Spleen (tissue), 11 donors: Measurements from ENCODE around the gene TTC7B. TPM values are rescaled to one million over a fixed set of nuclear protein-coding genes. Genes with fewer than 3 reads are reported as not detected.

ENCODE experiments used
- DNase-seq: peaks from one replicate; pipeline ENCODE4 v3.0.0-alpha.2; 2020
- H3K27ac ChIP-seq, 8 donors: fragments of 200-600 bp; sonication (generic) in 7 of 8; 1 replicate in 4 of 8; 2 replicates in 4 of 8; pipeline versions ENCODE4 v1.5.0 to v1.8.0; 2016 to 2021; ENCODE audit warnings: inconsistent platforms in 4 of 8, mild to moderate bottlenecking in 4 of 8, moderate library complexity in 1 of 8
- H3K27me3 ChIP-seq, 7 donors: fragments of 200-600 bp; sonication (generic) in 6 of 7; replicated peaks in 1 of 7; 1 replicate in 4 of 7; 2 replicates in 3 of 7; pipeline versions ENCODE4 v1.5.0 to v1.8.0; 2016 to 2021; ENCODE audit warnings: inconsistent platforms in 3 of 7, mild to moderate bottlenecking in 1 of 7
- H3K36me3 ChIP-seq, 6 donors: fragments of 200-600 bp; sonication (generic) in 5 of 6; 1 replicate in 4 of 6; 2 replicates in 2 of 6; pipeline versions ENCODE4 v1.5.0 to v1.8.0; 2016 to 2021; ENCODE audit warnings: inconsistent platforms in 2 of 6
- H3K4me1 ChIP-seq, 6 donors: fragments of 200-600 bp; sonication (generic) in 5 of 6; 1 replicate in 3 of 6; 2 replicates in 3 of 6; pipeline versions ENCODE4 v1.5.0 to v1.8.0; 2016 to 2021; ENCODE audit warnings: inconsistent platforms in 3 of 6
- H3K4me3 ChIP-seq, 8 donors: fragments of 200-600 bp; sonication (generic) in 7 of 8; 1 replicate in 4 of 8; 2 replicates in 4 of 8; pipeline versions ENCODE4 v1.5.0 to v1.8.0; 2016 to 2021; ENCODE audit warnings: inconsistent platforms in 4 of 8, mild to moderate bottlenecking in 4 of 8, moderate library complexity in 2 of 8
- H3K9me3 ChIP-seq, 8 donors: fragments of 200-600 bp; sonication (generic) in 7 of 8; 1 replicate in 4 of 8; 2 replicates in 4 of 8; pipeline versions ENCODE4 v1.5.0 to v1.8.0; 2016 to 2021; ENCODE audit warnings: inconsistent platforms in 4 of 8
- POLR2A ChIP-seq, 3 donors: fragments of 450-650 bp; IDR thresholded peaks; one replicate each; pipeline ENCODE4 v1.5.1; 2017; ENCODE audit warnings: antibody characterized with exemption in 3 of 3, mild to moderate bottlenecking in 1 of 3
- POLR2AphosphoS5 ChIP-seq, 3 donors: sonication (generic); formaldehyde crosslinking; IDR thresholded peaks; one replicate each; pipeline ENCODE4 v1.5.1; 2017; ENCODE audit warnings: antibody characterized with exemption in 3 of 3
- WGBS, 5 donors: extraction: QIAGEN DNeasy Blood & Tissue Kit in 3 of 5; methylation state at CpG; one replicate each; pipeline versions ENCODE4 v1.1.5 to v1.1.7; 2013 to 2018; 5-methylcytosine and 5-hydroxymethylcytosine counted together
- intact Hi-C: fragments of 100-400 bp; cut with DNase I; formaldehyde crosslinking; loops from one replicate; pipeline ENCODE4 v1.15.0; 2023; ENCODE audit warnings: low total_unique reads
- polyA plus RNA-seq, 3 donors: library from polyadenylated mRNA; stranded (reverse); fragments of 200-250 nt; gene quantifications; one replicate each; pipeline ENCODE4 v1.2.1, GENCODE V29; 2013
- total RNA-seq, 7 donors: library from RNA; depleted of rRNA in 3 of 7; stranded (reverse); fragments of >200 nt in 3 of 7; fragmentation: NEBNext Ultra II Directional in 4 of 7; extraction: Animal tissue kit (Norgen Biotek cat#: 25700) in 4 of 7; gene quantifications; one replicate each; pipeline versions ENCODE4 v1.1.0 to v1.2.1, GENCODE V29; 2016 to 2021
- TF ChIP-seq, protein P1 (sequence below), 11 experiments: fragments of 200-600 bp in 7 of 11; fragments of 450-650 bp in 4 of 11; sonication (generic) in 4 of 11; IDR thresholded peaks in 8 of 11; conservative IDR thresholded peaks in 3 of 11; 1 replicate in 7 of 11; 2 replicates in 4 of 11; pipeline versions ENCODE4 v1.4.0 to v1.8.0; 2016 to 2021; ENCODE audit warnings: antibody characterized with exemption in 11 of 11, inconsistent platforms in 4 of 11, mild to moderate bottlenecking in 1 of 11
- donor health status: healthy with polysubstance abuse.
- donor health status: DM: no; HTN: no; CAD: no; lungs with moderate emphysema.
- donor health status: DM: no; HTN: no; CAD: no.
- donor health status: Bipolar disorder and iron deficiency.
- donor health status: healthy.
- donor health status: DM: no; HTN: no; CAD: no.
- donor health status: DM: yes; HTN: yes; CAD: no.

Gene TTC7B
- total and polyA plus RNA-seq, 10 donors, result 6.6 to 98.4 (median 62.6) TPM

- peaks cover 0 to 51% (median 3%) of the 10 kb centered on the region in 6 donors for H3K36me3 ChIP-seq
- peak overlapping the region in 2 of 8 donors; percentile 17 to 20 for H3K27ac ChIP-seq
- H3K9me3 ChIP-seq, result no peaks in the 10 kb centered on the region
- no peak for DNase-seq
- H3K27me3 ChIP-seq, result no peaks in the 10 kb centered on the region
- intact Hi-C loops, result no loop called here
- WGBS, 5 donors, result 78 to 87% (median 85%) methylated on average over 12 of the region's 12 CpGs
- TF ChIP-seq POLR2AphosphoS5 (IDR thresholded peaks at IDR 0.05) (no peak), POLR2A (IDR thresholded peaks at IDR 0.05) (no peak)
- TF ChIP-seq, protein P1, sequence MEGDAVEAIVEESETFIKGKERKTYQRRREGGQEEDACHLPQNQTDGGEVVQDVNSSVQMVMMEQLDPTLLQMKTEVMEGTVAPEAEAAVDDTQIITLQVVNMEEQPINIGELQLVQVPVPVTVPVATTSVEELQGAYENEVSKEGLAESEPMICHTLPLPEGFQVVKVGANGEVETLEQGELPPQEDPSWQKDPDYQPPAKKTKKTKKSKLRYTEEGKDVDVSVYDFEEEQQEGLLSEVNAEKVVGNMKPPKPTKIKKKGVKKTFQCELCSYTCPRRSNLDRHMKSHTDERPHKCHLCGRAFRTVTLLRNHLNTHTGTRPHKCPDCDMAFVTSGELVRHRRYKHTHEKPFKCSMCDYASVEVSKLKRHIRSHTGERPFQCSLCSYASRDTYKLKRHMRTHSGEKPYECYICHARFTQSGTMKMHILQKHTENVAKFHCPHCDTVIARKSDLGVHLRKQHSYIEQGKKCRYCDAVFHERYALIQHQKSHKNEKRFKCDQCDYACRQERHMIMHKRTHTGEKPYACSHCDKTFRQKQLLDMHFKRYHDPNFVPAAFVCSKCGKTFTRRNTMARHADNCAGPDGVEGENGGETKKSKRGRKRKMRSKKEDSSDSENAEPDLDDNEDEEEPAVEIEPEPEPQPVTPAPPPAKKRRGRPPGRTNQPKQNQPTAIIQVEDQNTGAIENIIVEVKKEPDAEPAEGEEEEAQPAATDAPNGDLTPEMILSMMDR (IDR thresholded peaks at IDR 0.05 in 8 of 11, conservative IDR thresholded peaks at IDR 0.05 in 3 of 11), result no peak
- no peak overlapping the region for H3K4me3 ChIP-seq
- peaks cover 0 to 25% (median 9%) of the 10 kb centered on the region in 6 donors for H3K4me1 ChIP-seq
These were observed 232.2 kb downstream of the TTC7B start for GRCh38 chr14:90583916-90584605.

DNA sequence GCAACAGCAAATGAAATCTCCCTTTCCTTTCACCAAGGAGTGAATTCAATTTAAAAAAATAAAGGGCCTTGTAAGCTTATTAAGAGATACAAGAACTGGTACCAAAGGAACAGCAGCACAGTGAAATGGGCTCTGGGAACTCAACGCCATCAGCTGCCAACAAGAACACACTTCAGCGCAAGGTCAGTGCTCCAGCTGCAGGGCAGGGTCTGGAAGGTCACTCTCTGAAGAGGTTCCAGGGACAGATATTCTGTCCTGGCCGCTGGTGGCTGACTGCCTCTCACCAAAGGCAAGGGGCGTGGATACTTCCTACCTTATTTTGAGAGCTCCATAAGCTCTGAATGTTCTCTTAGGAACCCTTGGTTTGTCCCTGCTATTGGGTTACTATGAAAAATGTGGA lies 232.8 kb downstream of the TTC7B start:
- no peak overlapping the region for H3K4me3 ChIP-seq
- TF ChIP-seq, protein P1 (IDR thresholded peaks at IDR 0.05 in 8 of 11, conservative IDR thresholded peaks at IDR 0.05 in 3 of 11), result no peak
- no peak for TF ChIP-seq POLR2A (IDR thresholded peaks at IDR 0.05)
- peak in 1 of 3 donors; percentile 28 for TF ChIP-seq POLR2AphosphoS5 (IDR thresholded peaks at IDR 0.05)
- DNase-seq, result no peak
- H3K27me3 ChIP-seq, result no peaks in the 10 kb centered on the region
- H3K36me3 ChIP-seq, result peaks cover 0 to 58% (median 3%) of the 10 kb centered on the region in 6 donors
- peak overlapping the region in 2 of 8 donors; percentile 17 to 20 for H3K27ac ChIP-seq
- intact Hi-C loops, result no loop called here
- H3K4me1 ChIP-seq, result peaks cover 0 to 25% (median 9%) of the 10 kb centered on the region in 6 donors
- no peaks in the 10 kb centered on the region for H3K9me3 ChIP-seq
- WGBS, 5 donors, result 66 to 80% (median 73%) methylated on average over 4 of the region's 4 CpGs

DNA sequence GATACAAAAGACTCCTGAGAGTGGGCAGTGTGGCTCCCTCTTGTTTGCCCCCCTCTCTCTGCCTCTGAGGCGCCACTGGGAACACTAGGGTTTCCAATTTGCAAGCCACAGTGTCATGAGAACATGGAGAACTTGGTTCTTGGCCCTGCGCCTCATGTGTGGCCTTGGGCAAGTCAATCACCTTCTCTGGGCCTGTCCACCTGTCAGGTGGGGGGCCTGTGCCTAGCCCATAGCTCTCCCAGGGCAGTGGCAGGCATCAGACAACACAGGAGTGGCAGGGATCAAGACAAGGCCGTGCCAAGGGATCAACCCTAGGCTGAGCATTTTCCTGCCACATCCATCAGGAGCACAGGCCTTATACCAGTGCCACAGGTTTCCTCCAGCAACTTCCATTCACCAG lies 234.1 kb downstream of the TTC7B start:
- intact Hi-C loops, result no loop called here
- H3K27ac ChIP-seq, result peak overlapping the region in 1 of 8 donors; percentile 14
- WGBS, 5 donors, result 80 to 91% (median 87%) methylated on average over 3 of the region's 3 CpGs
- TF ChIP-seq, protein P1 (IDR thresholded peaks at IDR 0.05 in 8 of 11, conservative IDR thresholded peaks at IDR 0.05 in 3 of 11), result no peak
- peaks cover 0 to 59% (median 9%) of the 10 kb centered on the region in 6 donors for H3K36me3 ChIP-seq
- H3K4me1 ChIP-seq, result peaks cover 0 to 25% (median 9%) of the 10 kb centered on the region in 6 donors
- H3K27me3 ChIP-seq, result no peaks in the 10 kb centered on the region
- H3K9me3 ChIP-seq, result no peaks in the 10 kb centered on the region
- H3K4me3 ChIP-seq, result no peak overlapping the region
- no peak for DNase-seq

- TF ChIP-seq, protein P1 (IDR thresholded peaks at IDR 0.05 in 8 of 11, conservative IDR thresholded peaks at IDR 0.05 in 3 of 11), result no peak
- TF ChIP-seq POLR2A (IDR thresholded peaks at IDR 0.05), result no peak
- peak in 1 of 3 donors; percentile 17 for TF ChIP-seq POLR2AphosphoS5 (IDR thresholded peaks at IDR 0.05)
- DNase-seq, result no peak
- H3K4me1 ChIP-seq, result peaks cover 0 to 25% (median 9%) of the 10 kb centered on the region in 6 donors
- intact Hi-C loops, result no loop called here
- WGBS, 5 donors, result 68 to 91% (median 71%) methylated on average over 8 of the region's 8 CpGs
- peaks cover 0 to 64% (median 11%) of the 10 kb centered on the region in 6 donors for H3K36me3 ChIP-seq
- no peak overlapping the region for H3K4me3 ChIP-seq
- peak overlapping the region in 1 of 8 donors; percentile 14 for H3K27ac ChIP-seq
- H3K27me3 ChIP-seq, result no peaks in the 10 kb centered on the region
- no peaks in the 10 kb centered on the region for H3K9me3 ChIP-seq
These were observed 234.5 kb downstream of the TTC7B start for GRCh38 chr14:90581745-90582144.
